ENCODE data around the gene CDC42EP4.

Gene CDC42EP4, protein sequence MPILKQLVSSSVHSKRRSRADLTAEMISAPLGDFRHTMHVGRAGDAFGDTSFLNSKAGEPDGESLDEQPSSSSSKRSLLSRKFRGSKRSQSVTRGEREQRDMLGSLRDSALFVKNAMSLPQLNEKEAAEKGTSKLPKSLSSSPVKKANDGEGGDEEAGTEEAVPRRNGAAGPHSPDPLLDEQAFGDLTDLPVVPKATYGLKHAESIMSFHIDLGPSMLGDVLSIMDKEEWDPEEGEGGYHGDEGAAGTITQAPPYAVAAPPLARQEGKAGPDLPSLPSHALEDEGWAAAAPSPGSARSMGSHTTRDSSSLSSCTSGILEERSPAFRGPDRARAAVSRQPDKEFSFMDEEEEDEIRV

DNA sequence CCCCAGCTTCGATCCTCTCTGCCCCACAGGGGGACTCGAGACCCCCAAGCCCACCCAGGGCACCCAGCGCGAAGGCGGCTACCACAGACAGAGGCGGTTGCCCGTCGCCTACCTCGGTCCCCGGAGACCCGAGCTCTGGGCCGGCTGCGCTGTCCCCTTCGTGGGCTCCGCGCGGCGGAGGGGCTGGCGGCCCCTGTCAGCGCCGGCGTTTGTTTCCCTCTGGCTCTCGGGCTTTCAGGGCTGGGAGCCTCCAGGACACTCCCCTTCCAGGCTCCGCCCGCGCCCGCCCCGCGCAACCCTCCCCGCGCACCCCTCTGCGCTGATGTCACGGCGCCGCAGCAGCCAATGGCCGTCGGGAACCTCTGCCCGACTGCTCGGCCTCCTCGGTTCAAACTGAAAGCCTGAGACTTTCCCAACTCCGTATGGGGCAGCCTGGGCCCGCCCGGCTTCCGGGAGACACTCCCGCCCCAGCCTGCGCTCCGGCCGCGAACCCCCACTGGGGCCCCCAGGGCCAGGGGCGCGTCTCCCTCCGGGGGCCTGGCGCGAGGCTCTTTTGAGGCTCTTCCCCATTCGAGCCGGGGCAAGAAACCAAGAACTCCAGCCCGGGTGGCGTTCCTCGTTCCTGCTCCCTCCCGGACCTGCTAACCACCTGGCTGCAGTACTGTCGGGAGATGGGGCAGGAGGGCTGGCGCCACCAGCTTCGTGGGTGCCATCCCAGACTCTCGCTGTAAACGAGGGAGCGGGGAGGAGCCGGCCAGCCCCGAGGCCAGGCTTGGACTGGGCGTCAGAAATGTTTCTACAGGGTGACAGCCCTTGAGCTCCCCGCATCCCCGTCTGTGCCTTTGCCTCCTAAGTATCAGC, at the start of gene CDC42EP4:
TSS of gene CDC42EP4 (minus strand) at position 221 of the 861 bp plus-strand sequence. CDS start 25,501 bp downstream, outside the sequence.
- peak; percentile 89 for DNase-seq

DNA sequence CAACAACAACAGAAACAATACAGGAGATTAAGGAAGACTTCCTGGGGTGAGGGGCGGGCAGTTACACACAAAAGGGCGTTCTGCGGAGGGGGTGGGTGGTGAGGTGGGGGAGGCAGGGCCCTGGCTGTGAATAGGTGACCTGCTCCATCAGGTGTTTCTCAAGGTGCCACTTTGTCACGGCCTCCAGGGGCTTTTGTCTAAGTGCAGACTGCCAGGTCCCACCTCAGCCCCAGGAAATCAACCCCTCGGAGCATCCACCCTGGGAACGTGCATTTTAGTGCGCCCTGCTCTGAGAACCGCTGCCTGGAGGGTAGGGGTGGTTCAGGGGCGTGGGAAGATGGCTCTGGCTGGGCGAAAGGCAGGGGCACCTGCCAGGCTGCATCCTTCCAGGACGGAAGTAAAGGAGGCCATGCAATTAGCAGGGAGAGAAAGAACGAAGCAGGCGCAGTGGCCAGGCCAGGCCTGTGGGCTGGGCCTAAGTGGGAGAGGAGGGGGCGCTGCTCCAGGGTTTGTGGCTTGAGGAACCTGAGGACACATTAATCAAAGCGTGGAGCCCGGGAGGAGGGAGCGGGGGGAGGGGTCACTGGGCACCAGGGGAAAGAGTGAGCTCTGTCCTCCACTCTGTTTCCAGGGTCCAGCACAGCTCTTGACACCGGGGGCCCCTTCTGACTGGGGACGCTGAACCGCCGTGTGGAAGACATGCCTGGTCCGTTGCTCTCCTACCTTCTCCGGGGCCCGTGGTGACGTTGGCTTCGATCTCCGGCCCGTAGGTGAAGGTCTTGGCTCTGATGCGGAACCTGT, 49.4 kb upstream of the CDC42EP4 start:
- no peak for DNase-seq

DNA sequence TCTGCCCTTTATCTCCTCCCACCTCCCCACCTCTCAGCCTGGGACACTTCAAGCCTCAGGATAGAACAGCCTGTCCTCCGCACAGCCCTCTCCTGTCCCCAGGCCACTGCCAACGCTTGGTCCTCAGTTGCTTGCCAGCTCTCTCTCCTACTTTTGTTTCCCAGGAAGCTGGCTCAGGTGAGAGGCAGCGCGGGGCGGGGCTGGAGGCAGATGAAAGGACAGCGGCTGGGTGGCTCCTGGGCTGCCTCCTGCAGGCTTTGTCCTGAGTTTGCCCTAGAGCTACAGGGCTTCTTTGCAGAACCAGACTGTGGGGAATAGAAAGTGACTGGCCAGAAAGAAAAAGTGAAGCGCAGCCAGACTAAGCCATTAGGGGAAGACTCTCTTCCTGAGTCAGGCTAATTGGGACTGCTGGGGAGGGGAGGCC, 48.2 kb upstream of the CDC42EP4 start:
- DNase-seq, result no peak

DNA sequence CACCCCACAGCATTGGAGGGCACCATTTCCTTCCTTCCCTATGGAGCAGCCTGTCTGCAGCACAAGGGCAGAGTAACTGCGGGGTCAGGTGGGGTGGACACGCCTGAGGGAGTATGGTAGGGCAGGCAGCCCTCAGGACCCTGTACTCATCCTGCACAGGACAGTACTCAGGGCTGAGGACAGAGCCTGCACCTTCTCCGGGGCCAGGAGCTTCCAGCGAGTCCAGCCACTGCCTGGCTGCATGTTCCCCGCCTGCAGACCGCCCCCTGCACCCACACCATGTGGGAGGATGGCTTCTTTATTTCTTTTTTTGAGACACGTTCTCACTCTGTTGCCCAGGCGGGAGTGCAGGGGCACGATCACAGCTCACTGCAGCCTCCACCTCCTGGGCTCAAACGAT, 47.6 kb upstream of the CDC42EP4 start:
- no peak for DNase-seq

DNA sequence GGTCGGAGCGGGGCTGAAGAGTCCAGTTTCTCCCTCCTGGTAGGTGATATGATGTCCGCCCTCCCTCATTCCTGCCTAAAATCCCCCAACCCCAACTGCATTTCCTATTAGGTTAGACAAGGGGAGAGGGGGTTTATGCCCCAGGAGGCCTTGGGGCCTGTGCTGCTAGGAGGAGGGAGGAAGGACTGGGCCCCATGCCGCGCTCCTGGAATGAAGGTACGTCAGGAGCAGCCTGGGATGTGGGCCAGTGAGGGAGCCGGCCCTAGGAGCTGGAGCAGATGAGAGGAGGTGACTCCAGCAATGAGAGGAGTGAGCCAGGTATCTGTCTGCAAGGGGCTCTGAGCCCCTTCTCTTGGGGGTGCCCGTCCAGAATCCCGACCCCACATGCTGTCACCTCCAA, 46.9 kb upstream of the CDC42EP4 start:
- no peak for DNase-seq

DNA sequence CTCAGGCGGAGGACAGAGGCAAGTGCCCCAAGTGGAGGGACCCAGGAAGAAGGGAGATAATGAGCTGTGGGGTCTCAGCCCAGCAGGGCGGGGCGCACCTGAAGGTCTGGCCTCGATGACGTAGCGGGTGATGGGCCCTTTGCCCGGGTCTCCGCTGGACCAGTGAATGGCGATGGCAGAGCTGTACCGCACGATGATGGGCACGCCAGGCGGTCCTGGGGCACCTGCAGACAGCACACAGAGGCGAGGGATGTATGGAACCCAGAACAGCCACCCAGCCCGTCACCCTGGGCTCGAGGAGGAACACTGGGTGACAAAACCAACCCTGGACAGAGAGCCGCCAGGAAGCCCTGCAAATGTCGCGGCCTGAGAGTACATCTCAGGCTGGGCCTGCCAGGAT, 46.2 kb upstream of the CDC42EP4 start:
- no peak for DNase-seq

DNA sequence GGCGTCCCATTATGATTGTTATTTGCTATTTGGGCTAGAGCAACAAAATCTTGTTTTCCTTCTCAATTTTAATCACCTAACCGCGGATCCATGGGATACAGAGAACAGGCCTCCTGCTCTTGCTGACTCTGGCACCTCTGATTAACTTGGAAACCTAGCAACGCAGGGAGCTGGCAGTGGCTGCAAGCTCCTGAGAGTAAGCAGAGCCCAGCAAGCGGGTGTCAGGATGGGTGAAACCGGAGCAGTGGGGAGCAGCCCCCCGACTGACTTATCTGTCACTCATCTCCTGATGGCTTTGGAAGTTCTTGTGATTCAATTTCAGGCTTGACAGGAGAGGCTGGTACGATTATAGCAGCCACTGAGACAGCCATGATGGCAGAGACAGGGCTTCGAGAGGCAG, 45.5 kb upstream of the CDC42EP4 start:
- no peak for DNase-seq

DNA sequence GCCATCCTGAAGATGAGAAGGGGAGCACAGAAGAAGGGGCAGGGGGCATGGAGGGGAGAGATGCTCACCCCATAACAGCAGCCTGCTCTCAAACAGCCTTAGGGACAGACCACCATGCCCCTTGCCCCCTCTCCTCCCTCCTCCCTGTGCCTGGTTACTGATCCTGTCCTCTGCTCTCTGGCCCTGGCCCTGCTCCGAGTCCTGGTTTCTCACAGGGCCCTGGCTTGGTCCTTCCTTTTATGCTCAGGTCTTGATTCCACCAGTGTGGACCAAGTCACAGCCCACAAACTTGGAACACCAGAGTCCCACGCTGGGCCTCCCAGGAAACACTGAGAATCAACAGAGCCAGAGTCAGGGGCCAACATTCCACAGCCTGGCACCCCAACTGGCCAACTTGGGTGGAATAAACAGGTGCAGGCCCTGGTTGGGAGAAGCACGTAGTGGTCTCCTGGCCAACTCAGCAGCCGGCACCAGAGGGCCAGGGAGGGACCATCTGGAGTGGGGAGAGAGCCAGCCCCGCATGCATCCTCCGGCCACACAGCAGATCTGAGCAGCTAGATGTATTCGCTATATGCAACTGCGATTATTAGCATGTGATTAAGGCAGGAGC, 44.9 kb upstream of the CDC42EP4 start:
- no peak for DNase-seq

DNA sequence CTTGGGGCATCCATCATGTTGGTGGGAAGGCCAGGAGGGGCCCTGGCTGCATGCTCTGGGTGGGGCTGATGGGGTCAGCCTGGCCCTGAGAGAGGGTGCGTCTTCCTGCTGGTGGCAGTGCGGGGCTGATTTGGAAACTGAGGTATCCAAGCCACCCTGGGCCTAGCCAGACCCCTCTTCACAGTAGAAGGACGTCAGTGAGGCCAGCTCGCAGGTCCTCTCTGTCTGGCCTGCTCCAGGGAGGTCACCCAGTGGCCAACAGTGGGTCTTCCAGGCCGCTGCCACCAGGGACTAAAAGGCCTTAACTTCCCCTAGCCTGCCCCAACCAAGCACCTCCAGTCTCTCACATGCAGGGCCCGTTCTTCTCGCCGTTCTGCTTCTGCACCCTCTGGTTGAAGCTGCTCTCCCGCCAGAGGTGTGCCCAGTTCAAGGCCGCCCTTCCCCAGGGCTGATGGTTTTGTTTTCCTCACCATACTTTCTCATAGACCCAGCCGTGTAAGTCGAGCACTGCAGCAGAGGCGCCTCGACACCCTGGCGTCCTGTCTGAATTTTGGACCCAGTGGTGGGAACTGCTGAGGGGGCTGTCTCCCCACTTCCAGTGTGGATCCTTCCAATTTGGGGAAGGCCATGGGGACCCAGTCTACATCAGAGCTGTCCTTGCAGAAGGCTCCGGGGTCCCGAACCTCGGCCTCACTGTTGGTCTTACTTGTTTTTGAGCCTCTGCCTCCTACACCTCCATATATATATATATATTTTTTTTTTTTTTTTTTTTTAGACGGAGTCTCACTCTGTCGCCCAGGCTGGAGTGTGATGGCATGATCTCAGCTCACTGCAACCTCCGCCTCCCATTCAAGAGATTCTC, 42.9 kb upstream of the CDC42EP4 start:
- no peak for DNase-seq

DNA sequence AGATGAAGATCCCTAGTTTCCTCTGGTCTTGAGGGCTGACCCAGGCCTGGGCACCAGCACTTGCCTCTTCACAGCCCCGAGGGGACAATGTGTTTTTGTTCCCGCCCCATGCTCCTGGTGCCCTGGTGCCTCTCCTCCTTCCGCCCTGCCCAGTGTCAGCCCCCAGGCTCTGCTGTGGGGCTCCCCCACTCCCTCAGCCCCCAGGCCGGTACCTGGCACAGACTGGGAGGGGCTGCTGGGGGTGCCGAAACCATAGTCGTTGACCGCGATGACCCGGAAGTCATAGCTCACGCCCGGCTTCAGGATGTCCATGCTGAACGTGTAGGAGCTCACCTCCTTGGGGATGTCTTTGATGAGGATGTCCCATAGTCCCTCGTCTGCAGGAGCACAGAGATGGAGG, 40.5 kb upstream of the CDC42EP4 start:
- DNase-seq, result no peak

DNA sequence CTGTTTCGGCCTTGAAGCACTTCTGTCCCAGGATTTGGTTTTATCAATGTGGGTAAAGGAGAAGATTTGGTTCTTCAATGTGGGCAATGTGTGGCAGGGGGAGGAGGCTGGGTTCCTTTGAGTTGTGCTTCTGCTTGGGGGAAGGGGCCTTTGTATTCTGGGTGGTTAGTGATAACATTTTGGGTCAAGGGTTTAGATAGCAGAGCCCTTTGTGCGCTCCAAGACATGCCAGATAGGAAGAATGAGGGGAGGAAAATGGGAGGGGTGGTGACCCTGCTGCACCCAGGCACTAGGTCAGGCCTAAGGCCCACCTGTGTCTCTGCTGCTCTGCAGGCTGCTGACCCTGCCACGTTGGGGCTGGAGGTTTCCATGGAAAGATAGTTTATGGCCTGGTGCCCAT, 40.0 kb upstream of the CDC42EP4 start:
- no peak for DNase-seq

DNA sequence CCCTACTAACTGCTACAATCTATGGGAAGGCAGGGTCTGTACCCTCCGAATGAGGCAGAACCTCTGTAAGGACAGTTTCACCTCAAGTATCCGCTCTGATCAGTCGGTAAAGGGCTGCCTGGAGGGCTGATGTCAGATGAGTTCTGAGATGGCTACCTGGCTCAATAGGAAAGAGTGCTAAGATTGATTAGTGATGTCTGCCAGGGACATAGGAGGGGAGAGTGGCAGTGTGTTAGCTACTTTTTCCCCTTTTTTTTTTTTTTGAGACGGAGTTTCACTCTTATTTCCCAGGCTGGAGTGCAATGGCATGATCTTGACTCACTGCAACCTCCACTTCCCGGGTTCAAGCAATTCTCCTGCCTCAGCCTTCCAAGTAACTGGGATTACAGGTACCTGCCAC, 39.1 kb upstream of the CDC42EP4 start:
- DNase-seq, result no peak

DNA sequence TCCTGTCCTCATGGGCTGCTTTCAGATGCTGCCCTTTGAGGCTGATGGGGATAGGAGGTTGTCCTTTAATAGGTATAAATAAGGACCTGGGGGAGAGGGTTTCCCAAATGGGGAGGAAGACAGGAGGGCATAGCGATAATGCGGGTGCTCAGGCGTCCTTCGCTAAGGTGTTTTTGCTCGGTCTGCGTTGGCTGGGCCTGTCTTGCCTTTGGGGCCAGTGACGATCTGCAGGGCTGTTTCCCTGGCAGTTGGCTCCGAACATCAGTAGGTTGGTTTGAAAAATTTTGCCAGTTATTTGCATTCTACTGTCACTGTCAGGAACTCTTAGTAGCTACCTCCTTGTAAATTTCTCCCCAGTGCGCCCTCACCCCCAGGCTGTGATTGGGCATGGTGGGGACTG, 37.8 kb upstream of the CDC42EP4 start:
- no peak for DNase-seq

DNA sequence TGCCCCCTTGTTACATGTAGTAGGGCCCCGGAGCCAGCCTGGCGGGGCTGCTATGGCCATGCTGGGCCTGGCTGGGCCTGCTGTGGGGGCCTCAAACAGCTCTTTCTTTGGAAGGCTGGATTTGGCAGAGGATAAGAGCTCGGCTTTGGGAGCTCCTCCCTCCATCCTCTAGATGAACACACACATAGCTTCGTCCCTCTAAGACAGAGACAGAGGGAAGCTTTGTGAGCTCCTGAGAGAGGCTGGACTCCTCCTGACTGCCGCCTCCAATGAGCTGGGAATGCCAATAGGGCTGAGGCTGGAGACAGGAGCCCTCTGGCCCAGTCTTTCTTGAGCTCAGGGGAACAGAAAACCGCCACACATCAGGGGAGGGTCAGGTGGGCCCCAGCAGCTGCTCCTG, 37.3 kb upstream of the CDC42EP4 start:
- DNase-seq, result no peak

DNA sequence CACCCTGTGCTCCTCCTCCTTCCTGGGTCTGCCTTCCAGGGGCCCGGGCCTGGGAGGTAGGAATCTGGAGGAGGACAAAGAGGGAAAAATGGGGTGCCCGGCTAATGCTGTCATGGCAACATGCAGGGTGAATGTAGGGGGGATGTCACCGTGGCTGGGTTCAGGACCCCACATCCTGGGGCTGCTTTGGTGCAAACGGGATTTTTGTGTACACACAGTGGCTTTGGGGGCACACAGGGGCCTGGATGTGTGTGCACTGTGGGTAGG, 37.0 kb upstream of the CDC42EP4 start:
- DNase-seq, result no peak

DNA sequence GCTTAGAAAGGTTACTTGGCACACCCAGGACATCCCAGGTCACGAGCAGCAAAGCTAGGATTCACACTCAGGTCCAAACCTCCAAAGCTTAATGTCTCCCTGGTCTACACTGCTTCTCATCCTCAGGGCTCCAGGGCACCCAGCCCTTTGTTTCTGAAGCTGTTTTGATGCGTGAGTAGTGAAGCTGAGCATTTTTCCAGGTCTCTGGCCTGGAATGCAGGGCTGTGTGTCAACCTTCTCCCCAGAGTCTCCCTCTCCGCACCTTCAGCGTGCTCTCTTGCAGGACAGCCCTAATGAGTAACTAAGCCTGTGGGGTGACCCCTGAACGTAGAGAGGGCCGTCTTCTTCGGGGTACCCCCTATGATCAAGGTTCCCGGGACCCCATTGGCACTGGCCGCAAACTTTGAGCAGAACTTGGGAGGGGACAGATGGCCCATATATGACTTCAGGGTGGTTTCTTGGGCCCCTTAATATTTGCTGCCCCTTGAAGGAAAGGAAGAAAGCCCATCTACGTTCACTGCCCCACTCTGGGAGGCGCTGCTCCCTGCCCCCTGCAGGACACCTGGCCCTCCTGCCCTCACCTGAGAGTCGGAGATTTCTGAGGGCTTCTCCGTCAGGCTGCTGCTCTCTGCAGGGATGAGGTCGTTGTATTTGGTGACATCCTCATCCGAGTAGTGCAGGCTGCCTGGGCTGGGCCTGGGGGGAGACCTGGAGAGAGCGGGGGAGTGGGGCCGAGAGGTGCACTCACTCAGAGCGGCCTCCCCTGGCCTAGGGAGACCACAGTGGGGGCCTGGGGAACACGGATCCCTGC, 36.4 kb upstream of the CDC42EP4 start:
- DNase-seq, result no peak

DNA sequence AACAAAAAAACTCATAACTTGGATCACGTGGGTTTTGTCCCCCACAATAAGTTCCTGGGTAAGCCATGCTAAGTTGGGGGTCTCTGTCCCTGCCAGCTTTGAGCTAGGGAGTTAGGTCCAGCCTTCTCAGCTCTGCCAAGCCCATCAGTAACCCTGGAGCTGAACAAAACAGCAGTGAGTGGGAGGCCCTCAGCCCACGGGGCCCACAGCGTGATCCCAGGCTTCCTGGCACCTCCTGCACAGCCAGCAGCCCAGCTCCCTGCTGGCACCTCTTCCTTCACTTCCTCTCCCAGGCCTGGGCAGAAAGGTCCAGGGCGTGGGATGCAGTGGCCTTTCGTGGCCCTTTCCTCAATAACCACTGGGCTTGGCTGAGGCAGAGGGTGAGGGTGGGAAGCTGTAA, 35.5 kb upstream of the CDC42EP4 start:
- DNase-seq, result no peak

DNA sequence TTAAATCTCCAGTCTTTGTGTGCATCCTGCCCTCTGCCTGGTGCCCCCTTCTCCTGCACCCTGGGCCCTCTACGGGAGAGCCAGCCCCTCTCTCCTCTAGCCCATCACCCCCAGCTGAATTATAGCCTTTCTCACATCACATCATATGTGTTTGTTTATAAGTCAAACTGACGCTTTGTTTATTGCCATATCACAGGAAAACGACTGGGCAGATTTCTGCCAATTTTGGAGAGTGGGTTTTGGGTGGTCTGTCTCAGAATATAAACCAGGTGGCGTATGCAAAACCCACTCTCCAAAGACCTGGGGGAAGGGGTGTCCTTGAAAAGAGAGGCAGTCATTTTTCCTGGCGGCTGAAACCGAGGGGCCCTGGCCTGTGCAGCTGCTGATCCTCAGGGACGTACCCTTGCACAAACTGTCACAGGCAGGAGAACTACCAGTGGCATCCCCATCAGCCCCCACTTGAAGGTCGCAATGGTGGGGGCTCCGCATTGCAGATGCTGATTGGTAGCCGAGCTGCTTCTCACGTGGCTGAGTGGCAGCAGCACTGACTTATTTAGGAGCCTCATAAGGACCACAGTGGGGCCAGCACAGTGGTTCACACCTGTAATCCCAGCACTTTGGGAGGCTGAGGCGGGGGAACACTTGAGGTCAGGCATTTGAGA, 34.8 kb upstream of the CDC42EP4 start:
- no peak for DNase-seq

DNA sequence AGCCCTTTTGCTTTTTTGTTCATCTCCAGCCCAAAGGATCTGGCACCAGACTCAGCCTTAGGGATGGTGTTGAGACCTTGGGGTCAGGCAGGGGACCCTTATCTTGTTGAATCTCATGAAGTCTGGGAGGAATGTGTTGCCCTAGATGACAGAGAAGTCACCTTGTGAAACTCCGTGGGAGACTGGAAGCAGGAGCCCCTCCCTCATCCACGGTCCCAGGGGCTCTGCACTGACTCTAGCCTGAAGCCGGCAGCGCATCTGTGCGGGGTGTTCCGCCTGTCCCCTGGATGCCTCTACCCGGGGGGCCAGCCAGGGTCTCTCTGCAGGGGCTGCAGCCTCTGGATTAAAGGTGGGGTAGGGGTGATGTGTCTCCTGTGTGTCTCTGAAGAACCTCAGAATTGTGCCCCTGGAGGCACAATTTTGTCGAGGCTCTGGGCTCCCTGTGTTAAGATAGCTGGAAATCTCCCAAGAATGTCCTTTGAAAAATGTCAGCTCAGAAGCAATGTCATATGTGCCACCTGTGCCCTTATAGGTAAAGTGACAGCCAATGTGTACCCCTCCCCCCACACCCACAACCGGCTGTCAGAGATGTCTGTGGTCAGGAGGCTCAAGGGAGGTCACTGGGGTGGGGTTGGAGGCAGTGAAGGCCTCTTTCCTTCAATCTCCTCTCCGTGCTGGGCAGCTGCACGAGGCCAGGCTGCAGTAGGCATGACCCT, 32.1 kb upstream of the CDC42EP4 start:
- no peak for DNase-seq

DNA sequence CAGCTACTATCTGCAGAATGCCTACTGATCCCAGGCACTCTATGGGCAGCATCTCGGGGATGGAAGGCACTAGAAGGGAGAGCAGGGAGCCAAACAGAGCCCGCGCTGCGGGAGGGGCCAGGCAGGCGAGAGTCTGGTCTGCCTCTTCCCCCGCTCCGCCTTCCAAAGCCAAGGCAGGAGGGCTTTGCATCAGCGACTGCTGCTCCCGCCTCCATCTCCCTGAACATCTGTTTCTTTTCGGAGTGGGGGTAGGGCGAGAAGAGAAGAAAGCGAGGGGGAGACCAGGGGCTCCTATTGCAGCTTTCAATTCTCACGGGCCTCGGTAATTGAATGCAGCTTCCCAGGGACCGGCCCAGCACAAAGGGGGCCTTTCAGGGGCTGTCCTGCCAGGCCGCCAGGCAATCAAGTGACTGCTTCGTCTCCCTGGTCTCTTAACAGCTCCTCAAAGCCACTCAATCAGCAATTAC, 31.4 kb upstream of the CDC42EP4 start:
- peak; percentile 75 for DNase-seq
